DMS79 (cell line): ENCODE data around the gene LYSET.
"Not testable (repeated sequence)": the region's sequence is repeated elsewhere in the genome, so short reads cannot be mapped to it uniquely, and the experiment has no call there.

Experiments
- DNase-seq: peaks from one replicate; lab custom pipeline; 2025; lab: John Stamatoyannopoulos, UW

Gene LYSET

DNA sequence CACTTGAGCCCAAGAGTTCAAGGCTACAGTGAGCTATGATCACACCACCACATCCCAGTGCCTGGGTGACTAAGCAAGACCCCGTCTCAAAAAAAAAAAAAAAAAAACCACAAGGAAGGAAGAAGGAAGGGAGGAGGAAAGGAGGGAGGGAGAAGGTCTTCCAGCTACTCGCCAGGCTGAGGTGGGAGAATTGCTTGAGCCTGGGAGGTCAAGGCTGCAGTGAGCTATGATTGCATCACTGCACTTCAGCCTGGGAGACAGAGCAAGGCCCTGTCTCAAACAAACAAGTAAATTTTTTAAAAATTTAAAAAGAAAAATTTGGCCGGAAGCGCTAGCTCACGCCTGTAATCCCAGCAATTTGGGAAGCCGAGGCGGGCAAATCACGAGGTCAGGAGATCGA, 16.5 kb upstream of the LYSET start:
- DNase-seq: not testable (repeated sequence)

DNA sequence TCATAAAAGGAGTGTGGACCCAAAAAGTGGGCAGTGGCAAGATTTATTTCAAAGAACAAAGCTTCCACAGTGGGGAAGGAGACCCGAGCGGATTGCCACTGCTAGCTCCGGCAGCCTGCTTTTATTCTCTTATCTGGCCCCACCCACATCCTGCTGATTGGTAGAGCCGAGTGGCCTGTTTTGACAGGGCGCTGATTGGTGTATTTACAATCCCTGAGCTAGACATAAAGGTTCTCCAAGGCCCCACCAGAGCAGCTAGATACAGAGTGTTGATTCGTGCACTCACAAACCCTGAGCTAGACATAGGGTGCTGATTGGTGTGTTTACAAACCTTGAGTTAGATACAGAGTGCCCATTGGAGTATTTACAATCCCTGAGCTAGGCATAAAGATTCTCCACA, 15.5 kb upstream of the LYSET start:
- DNase-seq: not testable (repeated sequence)

DNA sequence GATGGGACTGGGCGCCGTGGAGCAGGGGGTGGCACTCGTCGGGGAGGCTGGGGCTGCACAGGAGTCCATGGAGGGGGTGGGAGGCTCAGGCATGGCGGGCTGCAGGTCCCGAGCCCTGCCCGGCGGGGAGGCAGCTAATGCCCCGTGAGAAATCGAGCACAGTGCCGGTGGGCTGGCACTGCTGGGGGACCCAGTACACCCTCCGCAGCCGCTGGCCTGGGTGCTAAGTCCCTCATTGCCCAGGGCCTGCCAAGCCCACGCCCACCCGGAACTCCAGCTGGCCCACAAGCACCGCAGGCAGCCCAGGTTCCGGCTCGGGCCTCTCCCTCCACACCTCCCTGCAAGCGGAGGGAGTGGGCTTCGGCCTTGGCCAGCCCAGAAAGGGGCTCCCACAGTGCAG, 15.0 kb upstream of the LYSET start:
- not testable (repeated sequence) for DNase-seq

DNA sequence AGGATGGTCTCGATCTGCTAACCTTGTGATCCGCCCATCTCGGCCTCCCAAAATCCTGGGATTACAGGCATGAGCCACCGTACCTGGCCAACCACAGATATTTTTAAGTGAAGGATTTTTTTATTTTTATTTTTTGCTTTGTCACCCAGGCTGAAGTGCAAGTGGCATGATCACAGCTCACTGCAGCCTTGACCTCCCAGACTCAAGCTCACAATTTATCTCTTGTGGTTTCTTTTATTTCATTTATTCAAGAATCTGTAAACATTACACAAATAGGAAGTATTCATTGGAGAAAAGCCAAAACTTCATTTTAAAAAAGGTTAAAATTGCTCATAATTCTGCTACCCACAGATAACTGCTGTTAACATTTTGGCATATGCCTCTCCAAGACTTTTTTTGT, 13.7 kb upstream of the LYSET start:
- DNase-seq: no peak

DNA sequence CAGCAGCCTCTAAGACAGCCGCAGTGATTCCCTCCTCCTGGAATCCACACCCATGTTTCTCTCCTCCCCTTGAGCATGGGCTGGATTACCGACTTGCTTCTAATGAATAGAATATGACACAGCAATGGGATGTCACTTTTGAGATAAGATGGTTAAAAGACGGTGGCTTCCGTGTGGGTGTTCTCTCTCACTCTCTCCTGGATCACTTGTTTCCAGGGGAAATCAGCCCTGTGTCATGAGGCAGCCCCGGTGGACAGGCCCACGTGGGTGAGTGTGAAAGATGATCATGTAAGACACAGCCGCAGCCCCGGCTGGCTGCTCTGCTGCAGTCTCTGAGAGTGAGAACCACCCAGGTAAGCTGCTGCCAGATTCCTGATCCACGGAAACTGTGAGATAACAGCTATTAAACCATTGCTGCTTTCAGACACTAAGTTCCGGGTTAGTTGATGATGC, 11.1 kb upstream of the LYSET start:
- no peak for DNase-seq

DNA sequence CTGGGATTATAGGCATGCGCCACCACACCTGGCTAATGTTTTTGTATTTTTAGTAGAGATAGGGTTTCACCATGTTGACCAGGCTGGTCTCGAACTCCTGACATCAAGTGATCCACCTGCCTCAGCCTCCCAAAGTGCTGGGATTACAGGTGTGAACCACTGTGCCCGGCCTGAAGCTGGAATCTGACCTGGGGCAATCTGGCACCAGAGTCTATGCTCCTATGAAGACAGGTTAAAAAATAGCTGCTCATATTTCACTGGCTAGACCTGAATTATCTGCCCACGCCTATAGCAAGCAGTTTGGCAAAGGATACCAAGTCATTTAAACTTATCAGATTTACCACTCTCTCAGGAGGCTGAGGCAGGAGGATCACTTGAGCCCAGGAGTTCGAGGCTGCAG, 10.4 kb upstream of the LYSET start:
- not testable (repeated sequence) for DNase-seq

- no peak for DNase-seq
These were observed 9.6 kb upstream of the LYSET start for GRCh38 chr14:93175492-93175891.

- DNase-seq: peak; percentile 19
These were observed 1.4 kb upstream of the LYSET start for GRCh38 chr14:93183596-93184317.

DNA sequence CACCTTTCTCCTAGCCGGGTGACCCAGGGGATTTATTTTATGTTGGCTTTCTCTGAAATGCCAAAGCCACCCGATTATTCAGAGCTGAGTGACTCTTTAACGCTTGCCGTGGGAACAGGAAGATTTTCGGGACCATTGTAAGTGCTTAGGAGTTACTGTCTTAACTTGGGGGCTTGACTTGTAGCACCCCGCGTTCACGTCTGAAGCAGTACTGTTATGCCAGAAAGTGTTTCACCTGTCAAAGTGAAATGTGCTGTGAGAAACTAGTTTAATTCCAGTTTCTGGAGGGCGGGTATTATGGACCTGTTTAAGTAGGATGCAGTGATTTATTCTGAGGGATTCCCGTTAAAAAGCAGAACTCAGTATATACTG, 218 bp downstream of the LYSET start:
- no peak for DNase-seq

DNA sequence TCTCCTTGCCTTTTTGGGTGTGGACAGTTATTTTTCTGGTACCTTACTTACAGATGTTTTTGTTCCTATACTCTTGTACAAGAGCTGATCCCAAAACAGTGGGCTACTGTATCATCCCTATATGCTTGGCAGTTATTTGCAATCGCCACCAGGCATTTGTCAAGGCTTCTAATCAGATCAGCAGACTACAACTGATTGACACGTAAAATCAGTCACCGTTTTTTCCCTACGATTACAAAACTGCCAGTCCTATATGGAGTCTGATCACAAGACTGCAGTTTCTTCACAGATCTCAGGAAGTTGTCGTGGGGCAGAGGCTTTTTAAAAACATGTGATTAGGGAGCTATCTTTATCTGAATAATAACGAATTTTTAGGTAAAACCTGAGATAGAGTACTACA, 1.3 kb downstream of the LYSET start:
- DNase-seq: no peak

DNA sequence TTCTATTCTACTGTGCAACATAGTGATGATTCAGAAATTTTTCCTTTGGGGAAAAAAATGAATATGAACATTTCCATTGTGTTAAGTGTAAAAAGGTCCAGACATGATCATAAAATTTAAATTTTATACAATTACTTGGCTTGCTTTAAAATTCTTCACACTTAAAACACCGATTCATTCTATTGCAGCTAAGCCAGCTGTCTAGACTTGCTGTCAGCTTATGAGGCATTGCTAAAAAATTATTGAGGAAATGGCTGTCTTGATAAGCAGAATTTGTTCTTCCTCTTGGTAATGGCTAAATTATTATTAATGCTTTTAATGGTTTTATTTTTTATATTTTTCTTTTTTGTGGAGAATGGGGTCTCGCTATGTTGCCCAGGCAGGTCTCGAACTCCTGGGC, 1.8 kb downstream of the LYSET start:
- no peak for DNase-seq

DNA sequence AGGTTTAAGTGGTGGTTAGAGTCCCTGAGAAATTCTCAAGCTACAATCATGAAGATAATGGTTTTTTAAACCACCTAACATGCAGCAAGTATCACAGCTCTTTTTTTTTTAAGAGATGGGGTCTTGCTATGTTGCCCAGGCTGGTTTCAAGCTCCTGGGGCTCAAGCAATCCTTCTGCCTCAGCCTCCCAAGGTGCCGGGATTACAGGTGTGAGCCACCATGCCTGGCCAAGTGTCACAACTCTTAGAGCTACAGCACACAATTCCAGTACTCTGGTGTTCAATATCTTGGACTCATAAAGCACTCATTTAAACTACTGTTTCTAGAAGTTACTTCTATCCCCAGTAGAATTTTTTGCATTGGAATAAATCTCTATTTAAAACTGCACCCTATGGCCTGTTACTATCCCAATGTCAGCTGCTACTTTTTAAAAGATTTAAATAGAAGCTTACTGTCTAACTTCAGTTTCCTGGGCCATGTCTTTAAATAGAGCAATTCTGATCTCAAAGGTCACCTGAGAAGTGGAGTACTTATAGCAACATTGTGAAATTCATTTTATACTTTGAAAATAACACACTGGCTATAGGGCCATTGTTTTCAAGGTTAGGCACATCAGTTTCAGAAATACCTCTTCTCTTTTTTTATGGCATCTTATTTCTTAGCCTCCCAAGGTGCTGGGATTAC, 10.3 kb downstream of the LYSET start:
- no peak for DNase-seq

DNA sequence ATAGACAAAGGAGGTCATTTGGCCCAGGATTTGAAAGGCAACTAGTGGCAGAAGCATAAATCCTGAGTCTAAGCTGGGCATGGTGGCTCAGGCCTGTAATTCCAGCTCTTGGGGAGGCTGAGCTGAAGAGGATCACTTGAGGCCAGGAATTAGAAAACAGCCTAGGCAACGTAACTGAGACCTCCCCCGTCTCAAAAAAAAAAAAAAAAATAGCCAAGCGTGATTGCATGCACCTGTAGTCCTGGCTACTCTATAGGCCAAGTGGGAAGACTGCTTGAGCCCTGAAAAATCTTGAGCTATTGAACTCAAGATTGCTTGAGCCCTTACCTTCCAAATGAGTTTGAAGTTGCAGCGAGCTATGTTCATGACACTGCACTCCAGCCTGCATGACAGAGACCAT, 13.9 kb downstream of the LYSET start:
- DNase-seq: no peak

DNA sequence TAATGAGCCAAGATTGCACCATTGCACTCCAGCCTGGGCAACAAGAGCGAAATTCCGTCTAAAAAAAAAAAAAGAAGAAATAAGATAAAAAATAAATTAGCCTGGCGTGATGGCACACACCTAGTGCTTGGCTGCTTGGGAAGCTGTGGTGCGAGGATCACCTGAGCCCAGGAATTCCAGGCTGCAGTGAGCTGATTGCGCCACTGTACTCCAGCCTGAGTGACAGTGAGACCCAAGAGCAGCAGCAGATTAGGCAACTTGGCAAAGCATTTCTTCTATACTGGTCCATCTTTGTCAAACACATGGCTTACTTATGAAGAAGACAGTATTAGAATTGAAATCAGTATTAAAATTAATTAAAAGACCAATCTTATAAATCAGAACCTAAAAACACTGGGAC, 15.4 kb downstream of the LYSET start:
- DNase-seq: no peak

DNA sequence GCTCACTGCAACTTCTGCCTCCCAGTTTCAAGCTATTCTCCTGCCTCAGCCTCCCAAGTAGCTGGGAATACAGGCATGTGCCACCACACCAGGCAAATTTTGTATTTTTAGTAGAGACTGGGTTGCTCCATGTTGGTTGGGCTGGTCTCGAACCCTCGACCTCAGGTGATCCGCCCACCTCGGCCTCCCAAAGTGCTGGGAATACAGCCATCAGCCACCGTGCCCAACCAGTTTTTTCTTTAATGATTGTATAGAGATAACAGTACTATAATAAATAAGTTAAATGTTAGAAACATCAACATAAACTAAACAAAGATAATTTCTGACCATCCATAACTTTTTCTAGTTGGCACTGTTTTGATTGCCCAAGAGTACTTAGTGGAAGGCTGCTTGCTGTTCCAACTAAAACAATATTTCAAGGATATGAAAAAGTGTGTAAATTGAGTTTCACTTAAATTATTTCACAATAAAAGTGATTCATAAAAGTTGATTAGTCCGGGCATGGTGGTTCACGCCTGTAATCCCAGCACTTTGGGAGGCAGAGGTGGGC, 16.1 kb downstream of the LYSET start:
- DNase-seq: no peak

- DNase-seq: peak; percentile 99
These were observed 21.8 kb downstream of the LYSET start, which contains the start of the genes GON7 and UBR7 for GRCh38 chr14:93206793-93207467. Gene GON7, minus strand, starts transcription at chr14:93207065. Its CDS starts 28 bp downstream, at chr14:93207037. Gene UBR7, plus strand, starts transcription at chr14:93207256. Its CDS starts 36 bp downstream, at chr14:93207292.

- peak; percentile 73 for DNase-seq
These were observed 22.6 kb downstream of the LYSET start for GRCh38 chr14:93207468-93208308.

GRCh38 chr14:93212432-93212831, 27.3 kb downstream of the LYSET start:
- no peak for DNase-seq

DNA sequence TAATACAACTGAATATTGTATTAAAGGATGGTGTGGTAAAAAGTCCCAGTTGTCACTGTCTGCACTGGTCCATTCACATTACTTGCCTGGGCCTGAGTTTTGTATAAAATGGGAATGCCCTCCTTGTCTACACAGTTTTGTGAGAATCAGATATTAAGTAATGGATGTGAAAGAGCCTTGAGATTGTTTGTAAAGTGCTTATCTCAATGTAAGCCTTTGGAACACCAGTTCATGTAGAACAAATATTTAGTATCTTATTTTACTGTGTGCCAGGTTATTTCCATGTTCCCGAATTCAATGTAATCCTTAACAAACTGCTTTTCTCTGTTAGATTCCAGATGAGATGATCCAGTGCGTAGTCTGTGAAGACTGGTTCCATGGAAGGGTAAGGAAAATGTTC, 29.5 kb downstream of the LYSET start:
- no peak for DNase-seq

- DNase-seq: peak; percentile 36
These were observed 34.1 kb downstream of the LYSET start for GRCh38 chr14:93219103-93219726.

GRCh38 chr14:93220509-93220908, 35.4 kb downstream of the LYSET start:
- DNase-seq: no peak
